ENCODE results near the gene PTGDR. TPM values are rescaled to one million over a fixed set of nuclear protein-coding genes. Genes with fewer than 3 reads are reported as not detected.

Gene PTGDR, protein sequence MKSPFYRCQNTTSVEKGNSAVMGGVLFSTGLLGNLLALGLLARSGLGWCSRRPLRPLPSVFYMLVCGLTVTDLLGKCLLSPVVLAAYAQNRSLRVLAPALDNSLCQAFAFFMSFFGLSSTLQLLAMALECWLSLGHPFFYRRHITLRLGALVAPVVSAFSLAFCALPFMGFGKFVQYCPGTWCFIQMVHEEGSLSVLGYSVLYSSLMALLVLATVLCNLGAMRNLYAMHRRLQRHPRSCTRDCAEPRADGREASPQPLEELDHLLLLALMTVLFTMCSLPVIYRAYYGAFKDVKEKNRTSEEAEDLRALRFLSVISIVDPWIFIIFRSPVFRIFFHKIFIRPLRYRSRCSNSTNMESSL
- 0.58 and 0.85 TPM in 2 replicates for total RNA-seq

DNA sequence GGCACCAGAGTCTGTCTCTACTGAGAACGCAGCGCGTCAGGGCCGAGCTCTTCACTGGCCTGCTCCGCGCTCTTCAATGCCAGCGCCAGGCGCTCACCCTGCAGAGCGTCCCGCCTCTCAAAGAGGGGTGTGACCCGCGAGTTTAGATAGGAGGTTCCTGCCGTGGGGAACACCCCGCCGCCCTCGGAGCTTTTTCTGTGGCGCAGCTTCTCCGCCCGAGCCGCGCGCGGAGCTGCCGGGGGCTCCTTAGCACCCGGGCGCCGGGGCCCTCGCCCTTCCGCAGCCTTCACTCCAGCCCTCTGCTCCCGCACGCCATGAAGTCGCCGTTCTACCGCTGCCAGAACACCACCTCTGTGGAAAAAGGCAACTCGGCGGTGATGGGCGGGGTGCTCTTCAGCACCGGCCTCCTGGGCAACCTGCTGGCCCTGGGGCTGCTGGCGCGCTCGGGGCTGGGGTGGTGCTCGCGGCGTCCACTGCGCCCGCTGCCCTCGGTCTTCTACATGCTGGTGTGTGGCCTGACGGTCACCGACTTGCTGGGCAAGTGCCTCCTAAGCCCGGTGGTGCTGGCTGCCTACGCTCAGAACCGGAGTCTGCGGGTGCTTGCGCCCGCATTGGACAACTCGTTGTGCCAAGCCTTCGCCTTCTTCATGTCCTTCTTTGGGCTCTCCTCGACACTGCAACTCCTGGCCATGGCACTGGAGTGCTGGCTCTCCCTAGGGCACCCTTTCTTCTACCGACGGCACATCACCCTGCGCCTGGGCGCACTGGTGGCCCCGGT, at the start of gene PTGDR:
Gene PTGDR (plus strand): TSS at position 198 of the 778 bp plus-strand sequence. CDS start 117 bp downstream, at position 315.

DNA sequence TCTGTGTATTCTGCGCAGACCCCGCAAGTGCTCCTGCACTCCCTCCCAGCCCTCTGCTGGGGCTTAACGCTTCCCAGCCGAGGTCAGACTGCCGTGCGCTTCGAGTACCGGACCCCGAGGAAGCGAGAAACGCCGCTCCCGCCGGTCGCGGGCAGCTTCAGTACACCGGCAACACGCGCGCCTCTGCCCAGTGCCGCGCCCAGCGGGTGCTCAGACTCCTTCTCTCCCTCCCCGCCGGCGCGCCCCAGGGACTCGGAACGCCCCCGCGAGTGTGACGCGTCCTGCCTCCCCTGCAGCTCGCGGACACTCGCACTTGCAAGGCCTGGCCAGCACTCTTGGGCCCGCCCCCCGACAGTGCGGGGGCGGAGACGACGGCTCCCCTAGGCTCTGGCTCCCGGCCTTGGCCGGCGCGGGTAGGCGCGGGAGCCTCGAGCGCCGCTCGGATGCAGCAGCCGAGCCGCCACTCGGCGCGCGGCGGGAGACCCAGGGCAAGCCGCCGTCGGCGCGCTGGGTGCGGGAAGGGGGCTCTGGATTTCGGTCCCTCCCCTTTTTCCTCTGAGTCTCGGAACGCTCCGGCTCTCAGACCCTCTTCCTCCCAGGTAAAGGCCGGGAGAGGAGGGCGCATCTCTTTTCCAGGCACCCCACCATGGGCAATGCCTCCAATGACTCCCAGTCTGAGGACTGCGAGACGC, 46.6 kb downstream of the PTGDR start, which contains the start of gene PTGER2:
Gene PTGER2 (plus strand): TSS at position 410 of the 692 bp plus-strand sequence. CDS start 237 bp downstream, at position 647.

Other genes with a start within 250 kb of the PTGDR start
- 216 and 282 TPM in 2 replicates for gene NID2, start 198.6 kb upstream of the PTGDR start, total RNA-seq
- 2.8 and 5.2 TPM in 2 replicates for gene PTGER2, start 46.6 kb downstream of the PTGDR start, total RNA-seq

Measured in regular cardiac myocyte (primary cell).